ENCODE data around the gene HOXD3.

- TF ChIP-seq POLR2AphosphoS5 (IDR thresholded peaks at IDR 0.05; ENCODE audit: low read depth, low read length) (no peak), SIN3A (IDR thresholded peaks at IDR 0.05; ENCODE audit: borderline replicate concordance, insufficient read depth, low read length) (no peak), TAF1 (IDR thresholded peaks at IDR 0.05; ENCODE audit: borderline replicate concordance, insufficient read depth, low read length) (no peak)
- TF ChIP-seq, protein P1, sequence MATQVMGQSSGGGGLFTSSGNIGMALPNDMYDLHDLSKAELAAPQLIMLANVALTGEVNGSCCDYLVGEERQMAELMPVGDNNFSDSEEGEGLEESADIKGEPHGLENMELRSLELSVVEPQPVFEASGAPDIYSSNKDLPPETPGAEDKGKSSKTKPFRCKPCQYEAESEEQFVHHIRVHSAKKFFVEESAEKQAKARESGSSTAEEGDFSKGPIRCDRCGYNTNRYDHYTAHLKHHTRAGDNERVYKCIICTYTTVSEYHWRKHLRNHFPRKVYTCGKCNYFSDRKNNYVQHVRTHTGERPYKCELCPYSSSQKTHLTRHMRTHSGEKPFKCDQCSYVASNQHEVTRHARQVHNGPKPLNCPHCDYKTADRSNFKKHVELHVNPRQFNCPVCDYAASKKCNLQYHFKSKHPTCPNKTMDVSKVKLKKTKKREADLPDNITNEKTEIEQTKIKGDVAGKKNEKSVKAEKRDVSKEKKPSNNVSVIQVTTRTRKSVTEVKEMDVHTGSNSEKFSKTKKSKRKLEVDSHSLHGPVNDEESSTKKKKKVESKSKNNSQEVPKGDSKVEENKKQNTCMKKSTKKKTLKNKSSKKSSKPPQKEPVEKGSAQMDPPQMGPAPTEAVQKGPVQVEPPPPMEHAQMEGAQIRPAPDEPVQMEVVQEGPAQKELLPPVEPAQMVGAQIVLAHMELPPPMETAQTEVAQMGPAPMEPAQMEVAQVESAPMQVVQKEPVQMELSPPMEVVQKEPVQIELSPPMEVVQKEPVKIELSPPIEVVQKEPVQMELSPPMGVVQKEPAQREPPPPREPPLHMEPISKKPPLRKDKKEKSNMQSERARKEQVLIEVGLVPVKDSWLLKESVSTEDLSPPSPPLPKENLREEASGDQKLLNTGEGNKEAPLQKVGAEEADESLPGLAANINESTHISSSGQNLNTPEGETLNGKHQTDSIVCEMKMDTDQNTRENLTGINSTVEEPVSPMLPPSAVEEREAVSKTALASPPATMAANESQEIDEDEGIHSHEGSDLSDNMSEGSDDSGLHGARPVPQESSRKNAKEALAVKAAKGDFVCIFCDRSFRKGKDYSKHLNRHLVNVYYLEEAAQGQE (IDR thresholded peaks at IDR 0.05; ENCODE audit: insufficient read depth in 1 of 2, low read depth in 2 of 2, low read length in 2 of 2) = no peak
Measured at GRCh38 chr2:176160251-176160985, 3.3 kb downstream of the HOXD3 start.

Data from PFSK-1 (cell line).